ENCODE data around the gene PAK4. TPM values are rescaled to one million over a fixed set of nuclear protein-coding genes. Genes with fewer than 3 reads are reported as not detected.

Gene PAK4
- polyA plus RNA-seq, 1 donor, result 17.5 TPM

DNA sequence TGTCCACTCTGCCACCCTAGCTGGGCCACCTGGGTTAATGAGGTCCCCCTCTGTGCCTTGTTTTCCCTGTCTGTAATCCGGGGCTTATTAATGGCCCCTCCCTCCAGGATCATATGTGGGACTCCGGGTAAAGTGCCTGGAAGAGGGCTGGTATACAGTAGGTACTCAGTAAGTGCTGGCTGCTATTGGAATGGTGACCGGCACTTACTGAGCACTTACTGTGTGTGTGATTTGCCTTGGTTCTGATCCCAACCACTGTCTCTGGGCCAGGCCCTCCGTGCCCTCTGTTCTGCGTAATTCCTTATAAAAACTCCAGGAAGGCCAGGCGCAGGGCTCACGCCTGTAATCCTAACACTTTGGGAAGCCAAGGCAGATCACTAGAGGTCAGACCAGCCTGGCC lies 40.3 kb downstream of the PAK4 start:
- no peak for DNase-seq (ENCODE audit: low read depth)

- DNase-seq (ENCODE audit: low read depth), result no peak
Observed at GRCh38 chr19:39166571-39167391, 41.2 kb downstream of the PAK4 start.

DNA sequence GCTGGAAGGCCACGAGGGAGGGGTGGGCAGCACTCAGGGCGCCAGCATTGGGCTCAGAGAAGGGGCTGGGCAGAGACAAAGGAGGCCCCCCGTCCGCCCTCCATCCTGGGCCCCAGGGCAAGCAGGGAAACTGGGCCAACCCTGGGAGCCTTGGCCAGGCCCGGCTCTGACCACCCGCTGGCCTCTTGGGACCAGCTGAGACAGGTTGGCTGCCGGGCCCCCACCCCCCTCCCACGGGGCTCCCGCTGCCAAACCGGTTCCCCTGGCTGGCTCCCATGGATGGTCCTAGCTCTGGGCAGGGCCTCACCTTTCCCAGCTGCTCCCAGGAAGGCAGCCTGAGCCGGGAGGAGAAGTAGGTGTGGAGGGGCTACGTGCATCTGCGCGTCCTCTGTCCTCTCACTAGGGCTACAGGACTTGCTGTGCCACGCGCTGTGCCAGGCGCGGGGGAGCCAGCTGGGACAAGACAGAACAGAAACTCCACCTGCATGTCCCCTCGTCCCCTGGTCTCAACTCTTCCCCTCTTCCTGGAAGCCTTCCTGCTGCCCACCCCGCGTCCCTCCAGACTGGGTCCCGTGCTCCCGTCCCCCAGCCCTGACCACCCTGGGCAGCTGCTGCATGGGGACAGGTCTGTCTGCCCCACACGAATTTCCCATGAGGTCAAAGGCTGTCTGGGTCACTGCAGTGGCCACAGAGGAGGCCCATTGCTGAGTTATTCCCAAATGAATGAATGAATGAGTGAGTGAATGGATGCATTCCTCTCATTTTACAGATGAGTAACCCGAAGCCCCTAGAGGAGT lies 42.1 kb downstream of the PAK4 start:
- DNase-seq (ENCODE audit: low read depth), result no peak

- DNase-seq (ENCODE audit: low read depth), result no peak
Observed at GRCh38 chr19:39168258-39169142, 42.9 kb downstream of the PAK4 start.

GRCh38 chr19:39169143-39169810 lies 43.7 kb downstream of the PAK4 start:
- DNase-seq (ENCODE audit: low read depth), result no peak

- DNase-seq (ENCODE audit: low read depth), result no peak
Observed at GRCh38 chr19:39170386-39171231, 45.0 kb downstream of the PAK4 start.

DNA sequence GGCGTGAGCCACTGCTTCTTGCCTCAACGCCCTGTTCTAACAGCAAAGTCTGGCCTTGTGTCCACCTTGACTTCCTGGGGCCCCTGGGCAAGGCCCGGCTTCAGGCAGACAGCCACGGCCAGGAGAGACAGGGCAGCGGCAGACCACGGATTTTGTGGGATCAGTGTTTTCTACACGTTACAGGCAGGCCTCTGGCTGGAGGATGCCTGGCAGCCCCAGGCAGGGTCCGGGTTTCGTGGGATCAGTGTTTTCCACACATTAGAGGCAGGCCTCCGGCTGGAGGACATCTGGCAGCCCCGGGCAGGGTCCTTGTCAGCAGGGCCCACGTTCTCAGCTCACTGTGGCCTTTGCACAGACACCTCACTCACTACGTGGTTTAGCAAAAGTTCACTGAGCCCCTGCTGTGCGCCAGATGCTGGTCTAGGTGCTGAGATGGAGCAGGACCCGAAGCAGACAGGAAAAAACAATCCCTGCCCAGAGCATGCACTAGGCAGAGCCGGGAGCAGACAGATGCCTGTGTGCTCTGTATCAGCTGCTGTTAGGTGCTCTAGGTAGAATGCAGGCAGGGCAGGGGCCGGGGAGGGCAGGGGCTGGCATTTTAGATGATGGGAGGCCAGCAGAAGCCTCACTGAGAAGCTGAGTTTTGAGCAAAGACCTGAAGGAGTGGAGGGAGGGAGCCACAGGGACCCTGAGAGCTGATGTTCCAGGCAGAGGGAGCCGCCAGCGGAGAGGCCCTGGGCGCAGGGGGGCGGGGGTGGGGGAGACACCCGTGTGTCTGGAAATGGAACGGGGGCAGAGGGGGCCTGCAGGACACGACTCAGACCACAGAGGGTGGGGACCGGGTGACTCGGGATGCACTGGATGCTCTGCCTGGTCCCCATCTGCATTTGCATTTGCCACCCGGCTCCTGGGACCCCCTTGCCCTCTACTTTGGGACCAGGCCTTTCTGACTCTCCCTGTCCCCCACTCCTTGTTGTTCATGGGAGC lies 46.2 kb downstream of the PAK4 start:
- no peak for DNase-seq (ENCODE audit: low read depth)

- DNase-seq (ENCODE audit: low read depth), result no peak
Observed at GRCh38 chr19:39172700-39173501, 47.3 kb downstream of the PAK4 start.

DNA sequence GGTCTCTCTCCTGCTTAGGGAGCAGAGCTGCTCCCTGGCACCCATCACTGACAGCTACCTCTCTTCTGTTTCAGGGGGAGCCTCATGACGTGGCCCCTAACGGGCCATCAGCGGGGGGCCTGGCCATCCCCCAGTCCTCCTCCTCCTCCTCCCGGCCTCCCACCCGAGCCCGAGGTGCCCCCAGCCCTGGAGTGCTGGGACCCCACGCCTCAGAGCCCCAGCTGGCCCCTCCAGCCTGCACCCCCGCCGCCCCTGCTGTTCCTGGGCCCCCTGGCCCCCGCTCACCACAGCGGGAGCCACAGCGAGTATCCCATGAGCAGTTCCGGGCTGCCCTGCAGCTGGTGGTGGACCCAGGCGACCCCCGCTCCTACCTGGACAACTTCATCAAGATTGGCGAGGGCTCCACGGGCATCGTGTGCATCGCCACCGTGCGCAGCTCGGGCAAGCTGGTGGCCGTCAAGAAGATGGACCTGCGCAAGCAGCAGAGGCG lies 48.0 kb downstream of the PAK4 start:
- DNase-seq (ENCODE audit: low read depth), result no peak

- no peak for DNase-seq (ENCODE audit: low read depth)
Observed at GRCh38 chr19:39174142-39174541, 48.6 kb downstream of the PAK4 start.

GRCh38 chr19:39174558-39175544 lies 49.3 kb downstream of the PAK4 start:
- no peak for DNase-seq (ENCODE audit: low read depth)

DNA sequence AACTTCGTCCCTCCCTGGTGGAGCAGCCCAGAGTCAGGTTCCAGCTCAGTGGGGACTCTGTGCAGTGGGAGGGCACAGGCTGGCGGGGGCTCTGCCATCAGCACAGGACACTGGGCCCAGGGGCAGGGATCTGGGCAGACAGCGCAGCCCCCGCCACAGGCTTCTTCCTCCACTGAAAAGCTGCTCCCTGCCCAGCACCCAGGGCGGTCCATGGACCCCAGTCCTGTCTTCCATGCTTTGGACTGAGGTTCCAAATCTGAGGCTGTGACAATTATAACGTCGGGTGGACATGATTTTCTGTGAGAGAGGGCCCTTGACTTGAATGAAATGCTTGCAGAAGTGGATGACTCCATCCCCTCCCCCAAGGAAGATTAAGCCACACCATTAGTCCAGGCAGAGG lies 50.0 kb downstream of the PAK4 start:
- no peak for DNase-seq (ENCODE audit: low read depth)

- DNase-seq (ENCODE audit: low read depth), result no peak
Observed at GRCh38 chr19:39177110-39177699, 51.6 kb downstream of the PAK4 start.

GRCh38 chr19:39177736-39178135 lies 52.1 kb downstream of the PAK4 start:
- DNase-seq (ENCODE audit: low read depth), result no peak

- DNase-seq (ENCODE audit: low read depth), result no peak
Observed at GRCh38 chr19:39178296-39179006, 52.9 kb downstream of the PAK4 start.

- no peak for DNase-seq (ENCODE audit: low read depth)
Observed at GRCh38 chr19:39179754-39180153, 54.2 kb downstream of the PAK4 start.

All from forelimb muscle (tissue), 1 donor.